ENCODE results near the gene KIF6.
"Not testable (repeated sequence)": the region's sequence is repeated elsewhere in the genome, so short reads cannot be mapped to it uniquely, and the experiment has no call there.

Gene KIF6

GRCh38 chr6:39546731-39547130 is 178.5 kb downstream of the KIF6 start:
- no peak for DNase-seq

GRCh38 chr6:39543950-39544349 is 181.3 kb downstream of the KIF6 start:
- DNase-seq: no peak

- DNase-seq: no peak
These were observed 182.1 kb downstream of the KIF6 start for GRCh38 chr6:39543095-39543494.

- no peak for DNase-seq
These were observed 184.8 kb downstream of the KIF6 start for GRCh38 chr6:39540454-39540853.

- no peak for DNase-seq
These were observed 194.9 kb downstream of the KIF6 start for GRCh38 chr6:39530201-39530759.

GRCh38 chr6:39527792-39528564 is 197.2 kb downstream of the KIF6 start:
- no peak for DNase-seq

- DNase-seq: no peak
These were observed 201.2 kb downstream of the KIF6 start for GRCh38 chr6:39524007-39524406.

GRCh38 chr6:39521958-39522357 is 203.2 kb downstream of the KIF6 start:
- DNase-seq: no peak

GRCh38 chr6:39520916-39521315 is 204.3 kb downstream of the KIF6 start:
- no peak for DNase-seq

GRCh38 chr6:39520411-39520810 is 204.8 kb downstream of the KIF6 start:
- no peak for DNase-seq

- no peak for DNase-seq
These were observed 207.0 kb downstream of the KIF6 start for GRCh38 chr6:39518221-39518620.

GRCh38 chr6:39517756-39518155 is 207.5 kb downstream of the KIF6 start:
- DNase-seq: no peak

- no peak for DNase-seq
These were observed 208.7 kb downstream of the KIF6 start for GRCh38 chr6:39516471-39516870.

- DNase-seq: no peak
These were observed 209.7 kb downstream of the KIF6 start for GRCh38 chr6:39515471-39515870.

- DNase-seq: no peak
These were observed 210.2 kb downstream of the KIF6 start for GRCh38 chr6:39515006-39515405.

- DNase-seq: not testable (repeated sequence)
These were observed 215.4 kb downstream of the KIF6 start for GRCh38 chr6:39509831-39510230.

GRCh38 chr6:39508515-39508914 is 216.7 kb downstream of the KIF6 start:
- no peak for DNase-seq

GRCh38 chr6:39507331-39507998 is 217.7 kb downstream of the KIF6 start:
- DNase-seq: no peak

- not testable (repeated sequence) for DNase-seq
These were observed 222.7 kb downstream of the KIF6 start for GRCh38 chr6:39502362-39502955.

GRCh38 chr6:39499053-39499452 is 226.2 kb downstream of the KIF6 start:
- DNase-seq: no peak

- DNase-seq: no peak
These were observed 227.1 kb downstream of the KIF6 start for GRCh38 chr6:39498096-39498495.

GRCh38 chr6:39496915-39497314 is 228.3 kb downstream of the KIF6 start:
- DNase-seq: no peak

GRCh38 chr6:39496456-39496855 is 228.8 kb downstream of the KIF6 start:
- DNase-seq: no peak

GRCh38 chr6:39495640-39496039 is 229.6 kb downstream of the KIF6 start:
- no peak for DNase-seq
